Measurements from ENCODE around the gene SMARCC2. TPM values are rescaled to one million over a fixed set of nuclear protein-coding genes. Genes with fewer than 3 reads are reported as not detected.
A peak's percentile ranks its signal among the peaks of the same experiment; 100 is the strongest.

The SMARCC2 gene
- total RNA-seq, 1 donor from 2014 or later, result 207 TPM

DNA sequence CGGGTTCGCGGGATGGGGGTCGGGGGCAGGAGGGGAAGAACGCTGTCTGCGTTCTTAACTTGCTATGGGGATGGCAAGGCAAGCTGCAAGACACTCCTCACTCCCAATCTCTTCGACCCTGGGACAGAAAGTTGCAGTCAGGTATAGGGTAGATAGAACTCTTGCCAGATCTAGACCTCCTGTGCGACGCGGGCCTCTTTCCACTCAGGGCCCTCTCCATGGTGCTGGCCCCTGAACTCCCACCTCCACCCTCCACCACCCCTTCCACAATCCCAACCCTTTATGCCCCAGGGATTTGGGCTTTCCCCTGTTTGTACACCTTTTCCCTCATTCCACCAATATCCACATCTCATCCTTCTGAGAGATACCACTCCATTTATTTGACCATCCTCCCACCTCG lies 35.7 kb upstream of the SMARCC2 start:
- Mint-ChIP-seq H3K27ac (peak overlapping the region; percentile 84), H3K27me3 (no peaks in the 10 kb centered on the region), H3K9me3 (ENCODE audit: low read depth) (no peaks in the 10 kb centered on the region), H3K4me1 (ENCODE audit: low read depth) (peaks cover 36% of the 10 kb centered on the region), H3K4me3 (ENCODE audit: low read depth) (peak overlapping the region; percentile 80), H3K36me3 (ENCODE audit: insufficient read depth) (peaks cover 4% of the 10 kb centered on the region)
- no peak for DNase-seq (ENCODE audit: low spot score, unreplicated experiment)
- TF ChIP-seq, protein P1, sequence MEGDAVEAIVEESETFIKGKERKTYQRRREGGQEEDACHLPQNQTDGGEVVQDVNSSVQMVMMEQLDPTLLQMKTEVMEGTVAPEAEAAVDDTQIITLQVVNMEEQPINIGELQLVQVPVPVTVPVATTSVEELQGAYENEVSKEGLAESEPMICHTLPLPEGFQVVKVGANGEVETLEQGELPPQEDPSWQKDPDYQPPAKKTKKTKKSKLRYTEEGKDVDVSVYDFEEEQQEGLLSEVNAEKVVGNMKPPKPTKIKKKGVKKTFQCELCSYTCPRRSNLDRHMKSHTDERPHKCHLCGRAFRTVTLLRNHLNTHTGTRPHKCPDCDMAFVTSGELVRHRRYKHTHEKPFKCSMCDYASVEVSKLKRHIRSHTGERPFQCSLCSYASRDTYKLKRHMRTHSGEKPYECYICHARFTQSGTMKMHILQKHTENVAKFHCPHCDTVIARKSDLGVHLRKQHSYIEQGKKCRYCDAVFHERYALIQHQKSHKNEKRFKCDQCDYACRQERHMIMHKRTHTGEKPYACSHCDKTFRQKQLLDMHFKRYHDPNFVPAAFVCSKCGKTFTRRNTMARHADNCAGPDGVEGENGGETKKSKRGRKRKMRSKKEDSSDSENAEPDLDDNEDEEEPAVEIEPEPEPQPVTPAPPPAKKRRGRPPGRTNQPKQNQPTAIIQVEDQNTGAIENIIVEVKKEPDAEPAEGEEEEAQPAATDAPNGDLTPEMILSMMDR (IDR thresholded peaks at IDR 0.05; ENCODE audit: unreplicated experiment), result no peak

DNA sequence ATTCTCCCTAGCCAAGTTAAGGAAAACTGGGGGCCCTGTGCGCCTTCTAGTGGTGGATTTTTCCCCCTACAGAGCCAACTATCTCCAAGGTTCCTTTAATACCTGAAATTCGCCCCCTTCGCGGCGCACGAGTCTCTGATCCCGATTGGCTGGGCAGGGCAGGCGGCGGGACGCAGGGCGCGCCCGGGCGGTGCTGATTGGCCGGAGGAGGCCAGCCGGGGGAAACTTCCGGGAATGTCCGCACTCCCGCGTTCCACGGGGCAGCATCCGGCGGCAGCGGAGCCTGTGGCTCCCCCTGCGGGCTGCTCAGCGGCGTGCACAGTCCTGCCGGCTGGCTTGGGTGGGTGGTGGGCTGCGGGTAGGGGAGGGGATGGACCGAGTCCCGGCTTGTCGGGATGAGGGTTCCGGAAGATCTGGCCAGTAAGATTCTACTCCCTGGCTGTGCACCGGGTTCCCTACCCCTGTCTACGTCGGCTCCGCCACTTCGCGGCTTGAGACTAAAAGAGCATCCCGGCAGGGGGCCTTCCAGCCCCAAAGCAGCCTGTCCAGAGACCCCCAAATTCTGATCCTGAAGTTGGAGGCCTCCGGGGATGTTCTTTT lies 34.9 kb upstream of the SMARCC2 start, which contains the start of gene NABP2:
NABP2 (plus strand) TSS at position 241 of the 600 bp plus-strand sequence. CDS start 515 bp downstream, outside the sequence.
- Mint-ChIP-seq H3K9me3 (ENCODE audit: low read depth) (no peaks in the 10 kb centered on the region), H3K27ac (peak within 1 kb of the TSS; percentile 96), H3K4me3 (ENCODE audit: low read depth) (peak within 1 kb of the TSS; percentile 80), H3K27me3 (no peaks in the 10 kb centered on the region), H3K36me3 (ENCODE audit: insufficient read depth) (peaks cover 4% of the 10 kb centered on the region), H3K4me1 (ENCODE audit: low read depth) (peaks cover 31% of the 10 kb centered on the region)
- peak; percentile 96 for DNase-seq (ENCODE audit: low spot score, unreplicated experiment)
- TF ChIP-seq, protein P1 (IDR thresholded peaks at IDR 0.05; ENCODE audit: unreplicated experiment), result peak; percentile 79

DNA sequence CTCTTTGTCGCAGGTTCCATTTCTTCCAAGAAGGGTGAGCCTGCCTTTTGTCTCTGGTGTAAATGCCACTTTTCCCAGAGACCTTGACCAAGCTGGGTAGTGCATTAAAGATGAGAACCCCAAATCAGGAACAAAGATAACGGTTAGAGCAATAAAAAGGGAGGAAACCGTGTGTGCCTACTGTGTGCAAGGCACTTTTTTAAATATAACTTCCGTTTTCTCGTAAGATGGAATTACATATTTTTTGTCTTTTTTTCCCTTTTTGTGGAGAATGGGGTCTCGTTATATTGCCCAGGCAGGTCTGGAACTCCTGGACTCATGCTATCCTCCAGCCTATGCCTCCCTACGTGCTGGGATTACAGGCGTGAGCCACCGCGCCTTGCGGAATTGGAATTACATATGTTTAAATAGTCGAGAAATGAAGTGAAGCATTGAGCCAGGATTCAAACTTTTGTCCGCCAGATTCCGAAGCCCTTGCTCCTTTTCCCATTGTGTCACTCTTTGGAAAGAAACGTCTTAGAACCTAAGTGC lies 34.4 kb upstream of the SMARCC2 start:
- peak overlapping the region; percentile 96 for H3K27ac Mint-ChIP-seq
- TF ChIP-seq, protein P1 (IDR thresholded peaks at IDR 0.05; ENCODE audit: unreplicated experiment), result no peak
- H3K4me3 Mint-ChIP-seq (ENCODE audit: low read depth), result peak overlapping the region; percentile 80
- no peaks in the 10 kb centered on the region for H3K9me3 Mint-ChIP-seq (ENCODE audit: low read depth)
- H3K36me3 Mint-ChIP-seq (ENCODE audit: insufficient read depth), result peaks cover 4% of the 10 kb centered on the region
- H3K4me1 Mint-ChIP-seq (ENCODE audit: low read depth), result peaks cover 31% of the 10 kb centered on the region
- no peaks in the 10 kb centered on the region for H3K27me3 Mint-ChIP-seq
- no peak for DNase-seq (ENCODE audit: low spot score, unreplicated experiment)

DNA sequence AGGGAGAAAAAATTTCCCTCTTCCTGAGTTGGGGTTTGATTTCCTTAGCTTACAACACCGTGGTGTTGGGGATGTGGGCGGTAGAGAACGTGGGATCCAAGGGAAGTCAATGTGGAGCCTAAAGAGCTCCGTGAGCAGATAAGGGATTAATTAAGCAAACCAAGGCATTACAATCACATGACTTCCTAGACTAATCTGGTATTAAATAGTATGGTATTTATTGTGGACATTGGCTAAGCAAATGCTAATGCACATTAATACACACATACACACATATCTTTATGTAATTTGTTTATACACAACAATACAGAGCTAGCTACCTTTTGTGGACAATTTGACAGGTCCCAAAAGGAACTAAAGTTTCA lies 33.2 kb upstream of the SMARCC2 start:
- H3K4me3 Mint-ChIP-seq (ENCODE audit: low read depth), result peak overlapping the region; percentile 95
- peaks cover 4% of the 10 kb centered on the region for H3K36me3 Mint-ChIP-seq (ENCODE audit: insufficient read depth)
- DNase-seq (ENCODE audit: low spot score, unreplicated experiment), result no peak
- TF ChIP-seq, protein P1 (IDR thresholded peaks at IDR 0.05; ENCODE audit: unreplicated experiment), result no peak
- H3K9me3 Mint-ChIP-seq (ENCODE audit: low read depth), result no peaks in the 10 kb centered on the region
- H3K4me1 Mint-ChIP-seq (ENCODE audit: low read depth), result peaks cover 31% of the 10 kb centered on the region
- H3K27me3 Mint-ChIP-seq, result no peaks in the 10 kb centered on the region
- peak overlapping the region; percentile 99 for H3K27ac Mint-ChIP-seq

DNA sequence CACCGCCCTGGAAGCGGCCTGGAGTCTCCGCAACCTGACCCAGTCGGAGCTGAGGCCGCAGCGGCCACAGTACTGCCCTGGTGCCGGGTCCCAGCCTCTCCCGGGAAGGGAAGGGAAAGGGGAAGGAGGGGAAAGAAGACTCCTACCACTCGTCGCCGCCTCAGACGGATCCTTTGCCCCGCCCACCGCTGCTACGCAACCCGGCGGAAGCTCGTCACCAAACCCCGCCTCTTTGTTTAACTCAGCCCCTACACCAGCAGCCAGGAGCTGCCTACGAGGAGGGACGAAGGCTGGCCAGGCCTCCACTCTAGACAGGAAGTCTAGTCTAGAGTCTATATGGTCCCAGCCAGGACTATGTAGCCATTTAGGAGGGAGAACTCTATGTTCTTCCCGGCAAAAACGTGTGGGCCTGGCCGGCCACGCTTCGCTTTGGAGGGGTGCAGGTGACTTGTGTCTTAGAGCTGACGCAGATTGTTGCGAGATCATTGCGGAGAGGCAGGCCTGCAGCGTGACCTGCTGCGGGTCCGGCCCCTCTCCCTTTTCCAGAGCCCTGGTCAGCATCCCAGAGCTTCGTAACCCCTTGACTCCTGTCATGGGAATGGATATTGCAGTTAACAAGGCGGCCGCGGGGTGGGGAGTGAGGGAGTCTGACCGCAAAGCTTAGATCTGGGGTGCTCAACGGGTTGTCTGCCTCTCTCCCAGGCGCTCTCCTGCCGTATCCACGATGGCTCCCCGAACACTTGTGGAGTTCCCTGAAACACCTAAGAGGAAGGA lies 32.7 kb upstream of the SMARCC2 start, which contains the start of gene RNF41:
RNF41 (minus strand) TSS at position 166 of the 774 bp plus-strand sequence. CDS start 7,875 bp downstream, outside the sequence.
- Mint-ChIP-seq H3K4me1 (ENCODE audit: low read depth) (peaks cover 31% of the 10 kb centered on the region), H3K4me3 (ENCODE audit: low read depth) (peak within 1 kb of the TSS; percentile 95), H3K27ac (peak within 1 kb of the TSS; percentile 99), H3K36me3 (ENCODE audit: insufficient read depth) (peaks cover 2% of the 10 kb centered on the region), H3K27me3 (no peaks in the 10 kb centered on the region), H3K9me3 (ENCODE audit: low read depth) (no peaks in the 10 kb centered on the region)
- DNase-seq (ENCODE audit: low spot score, unreplicated experiment), result peak; percentile 89
- TF ChIP-seq, protein P1 (IDR thresholded peaks at IDR 0.05; ENCODE audit: unreplicated experiment), result no peak
